Neural cell (in vitro differentiated cells): ENCODE measurements around the gene RCAN3. TPM values are rescaled to one million over a fixed set of nuclear protein-coding genes. Genes with fewer than 3 reads are reported as not detected.
A peak's percentile ranks its signal among the peaks of the same experiment; 100 is the strongest.

Experiments
- H2AFZ ChIP-seq: fragments of 200-600, 300-800 bp; sonication (generic), shearing (Covaris generic); 2 replicates; pipeline ENCODE4 v1.6.0; 2014; ENCODE audit warnings: low read depth, mild to moderate bottlenecking, antibody characterized with exemption, low read length, moderate library complexity
- H3F3A ChIP-seq: fragments of 200-600 bp; shearing (Covaris generic); 2 replicates; pipeline ENCODE4 v1.6.1; 2016; ENCODE audit warnings: mild to moderate bottlenecking, moderate library complexity, mixed read lengths, antibody characterized with exemption, low read length; ENCODE audit not compliant: insufficient read depth, poor library complexity, severe bottlenecking
- H3K27ac ChIP-seq: fragments of 200-600, 300-800 bp; sonication (generic), shearing (Covaris generic); 2 replicates; pipeline ENCODE4 v1.5.1; 2014; ENCODE audit warnings: mild to moderate bottlenecking, low read length, moderate library complexity
- H3K27me3 ChIP-seq: fragments of 300-800, 200-600 bp; sonication (generic), shearing (Covaris generic); 2 replicates; pipeline ENCODE4 v1.6.0; 2014; ENCODE audit warnings: mild to moderate bottlenecking, low read depth, low read length, moderate library complexity; ENCODE audit not compliant: insufficient read depth
- H3K36me3 ChIP-seq: fragments of 300-800, 200-600 bp; sonication (generic), shearing (Covaris generic); 2 replicates; pipeline ENCODE4 v1.5.1; 2014; ENCODE audit warnings: mild to moderate bottlenecking, antibody characterized with exemption, low read length, moderate library complexity; ENCODE audit not compliant: insufficient read depth
- H3K4me2 ChIP-seq: fragments of 300-800, 200-600 bp; sonication (generic), shearing (Covaris generic); 2 replicates; pipeline ENCODE4 v1.6.0; 2014; ENCODE audit warnings: mild to moderate bottlenecking, low read length
- H3K4me3 ChIP-seq: fragments of 300-800, 200-600 bp; sonication (generic), shearing (Covaris generic); 2 replicates; pipeline ENCODE4 v1.5.1; 2014; ENCODE audit warnings: mild to moderate bottlenecking, low read length, moderate library complexity
- H3K79me2 ChIP-seq: fragments of 200-600 bp; shearing (Covaris generic); replicated peaks from 2 replicates; pipeline ENCODE4 v1.6.0; 2014; ENCODE audit warnings: mild to moderate bottlenecking, low read length, moderate library complexity; ENCODE audit not compliant: insufficient read depth
- H3K9ac ChIP-seq: fragments of 300-800, 200-600 bp; sonication (generic), shearing (Covaris generic); 2 replicates; pipeline ENCODE4 v1.6.1; 2016; ENCODE audit warnings: mild to moderate bottlenecking, low read length, mixed read lengths
- H3K9me2 ChIP-seq: fragments of 200-600 bp; shearing (Covaris generic); 2 replicates; pipeline ENCODE4 v1.6.1; 2016; ENCODE audit warnings: mild to moderate bottlenecking, low read length, mixed read lengths; ENCODE audit not compliant: insufficient read depth
- H3K9me3 ChIP-seq: fragments of 200-600, 300-800 bp; sonication (generic), shearing (Covaris generic); 2 replicates; pipeline ENCODE4 v1.6.1; 2016; ENCODE audit warnings: mild to moderate bottlenecking, mixed run types, low read length, moderate library complexity, mixed read lengths
- H4K20me1 ChIP-seq: fragments of 200-600 bp; shearing (Covaris generic); 2 replicates; pipeline ENCODE4 v1.6.1; 2016; ENCODE audit warnings: mild to moderate bottlenecking, mixed run types; ENCODE audit not compliant: insufficient read depth
- EP300 ChIP-seq: fragments of 450-650 bp; conservative IDR thresholded peaks from 2 replicates; pipeline ENCODE4 v1.6.1; 2014; ENCODE audit warnings: antibody characterized with exemption, mild to moderate bottlenecking, moderate library complexity; ENCODE audit not compliant: poor library complexity, severe bottlenecking
- EZH2 ChIP-seq: fragments of 200-600, 300-800 bp; shearing (Covaris generic), sonication (generic); IDR thresholded peaks from 2 replicates; pipeline ENCODE4 v1.6.1; 2014; ENCODE audit warnings: antibody characterized with exemption, low read length, borderline replicate concordance, mild to moderate bottlenecking; ENCODE audit not compliant: insufficient read depth, poor library complexity, severe bottlenecking
- MXI1 ChIP-seq: fragments of 450-650 bp; conservative IDR thresholded peaks from 2 replicates; pipeline ENCODE4 v1.6.1; 2014; ENCODE audit warnings: antibody characterized with exemption, mild to moderate bottlenecking; ENCODE audit not compliant: poor library complexity, severe bottlenecking
- POLR2AphosphoS5 ChIP-seq: IDR thresholded peaks from 2 replicates; pipeline ENCODE4 v1.6.1; 2012
- RAD21 ChIP-seq: fragments of 450-650 bp; conservative IDR thresholded peaks from 2 replicates; pipeline ENCODE4 v1.6.1; 2014; ENCODE audit warnings: antibody characterized with exemption, mild to moderate bottlenecking, moderate library complexity
- SMC3 ChIP-seq: fragments of 450-650 bp; conservative IDR thresholded peaks from 2 replicates; pipeline ENCODE4 v1.6.1; 2014; ENCODE audit warnings: antibody characterized with exemption, mild to moderate bottlenecking, moderate library complexity; ENCODE audit not compliant: poor library complexity
- TAF1 ChIP-seq: IDR thresholded peaks from 2 replicates; pipeline ENCODE4 v1.6.1; 2012; ENCODE audit warnings: low read depth
- polyA minus RNA-seq: library from RNA; depleted of rRNA, polyadenylated mRNA; stranded (reverse); fragments of >200 nt; gene quantifications from 2 replicates; pipeline ENCODE4 v1.2.3, GENCODE V29; 2014
- polyA plus RNA-seq: library from polyadenylated mRNA; depleted of rRNA; stranded (reverse); fragments of >200 nt; gene quantifications from 2 replicates; pipeline ENCODE4 v1.2.3, GENCODE V29; 2014
- TF ChIP-seq, protein P1 (sequence below): IDR thresholded peaks from 2 replicates; pipeline ENCODE4 v1.6.1; 2012; ENCODE audit warnings: borderline replicate concordance
- TF ChIP-seq, protein P2 (sequence below): fragments of 450-650 bp; IDR thresholded peaks from 2 replicates; pipeline ENCODE4 v1.5.1; 2014; ENCODE audit warnings: antibody characterized with exemption, mild to moderate bottlenecking, moderate library complexity; ENCODE audit not compliant: poor library complexity, severe bottlenecking

The RCAN3 gene
- polyA plus RNA-seq = 27.8 and 31.4 TPM in 2 replicates
- 36.3 and 46.7 TPM in 2 replicates for polyA minus RNA-seq

DNA sequence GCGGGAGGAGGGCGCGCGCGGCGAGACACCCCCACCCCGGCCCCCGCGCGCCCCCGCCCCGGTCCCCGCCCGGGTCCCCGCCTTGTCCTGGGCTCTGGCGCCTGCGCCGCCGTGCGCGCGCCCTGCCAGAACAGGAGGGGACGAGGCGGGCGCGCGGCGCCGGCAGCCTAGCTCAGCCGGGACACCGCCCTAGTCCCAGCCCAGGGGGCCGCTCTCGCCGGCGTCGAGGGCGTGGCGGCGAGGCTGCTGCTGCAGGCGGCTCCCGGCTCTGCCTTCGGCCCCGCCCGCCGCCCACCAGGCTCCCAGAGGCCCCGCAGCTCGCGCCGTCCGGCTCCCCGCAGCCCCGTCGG, at the start of gene RCAN3:
Gene RCAN3 (plus strand): TSS at position 128 of the 350 bp plus-strand sequence. CDS start 11,537 bp downstream, outside the sequence.
- no peaks in the 10 kb centered on the region for H3F3A ChIP-seq
- peak within 1 kb of the TSS; percentile 79 for H3K9ac ChIP-seq
- H3K4me2 ChIP-seq = peak within 1 kb of the TSS; percentile 48
- TF ChIP-seq SMC3 (no peak), POLR2AphosphoS5 (peak; percentile 44)
- H3K4me3 ChIP-seq = peak within 1 kb of the TSS; percentile 83
- peaks cover 16% of the 10 kb centered on the region for H3K27me3 ChIP-seq
- no peaks in the 10 kb centered on the region for H3K79me2 ChIP-seq
- H3K27ac ChIP-seq = peak within 1 kb of the TSS; percentile 57
- peak within 1 kb of the TSS; percentile 83 for H2AFZ ChIP-seq
- no peaks in the 10 kb centered on the region for H3K36me3 ChIP-seq
- H3K9me3 ChIP-seq = no peaks in the 10 kb centered on the region
- no peaks in the 10 kb centered on the region for H4K20me1 ChIP-seq
- H3K9me2 ChIP-seq = no peaks in the 10 kb centered on the region

DNA sequence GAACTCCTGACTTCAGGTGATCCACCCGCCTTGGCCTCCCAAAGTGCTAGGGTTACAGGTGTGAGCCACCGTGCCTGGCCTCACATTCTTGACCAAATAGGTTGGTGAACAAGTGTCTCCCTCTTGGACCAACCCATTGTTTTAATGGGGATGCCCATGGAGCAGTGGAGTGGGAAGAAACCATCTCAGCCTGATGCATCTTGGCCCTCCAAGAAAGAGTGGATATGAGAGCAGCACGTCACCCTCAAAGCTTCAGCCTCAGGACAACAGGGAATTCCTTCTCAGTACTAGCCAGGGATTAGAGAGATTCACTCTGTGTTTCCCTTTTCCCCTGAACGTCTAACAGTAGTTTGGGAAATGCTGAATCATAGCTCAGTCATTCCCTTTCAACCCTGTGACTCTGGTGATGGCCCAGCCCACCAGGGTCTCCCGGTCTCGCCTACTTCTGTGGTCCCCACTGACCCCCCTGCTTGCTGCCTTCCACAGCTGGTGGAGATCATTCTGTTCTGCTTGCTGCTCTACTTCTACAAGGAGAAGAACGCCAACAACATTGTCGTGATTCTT, 49.6 kb upstream of the RCAN3 start:
- no peak overlapping the region for H3K4me3 ChIP-seq
- no peak overlapping the region for H3K4me2 ChIP-seq
- H3K36me3 ChIP-seq = no peaks in the 10 kb centered on the region
- H3K9me3 ChIP-seq = no peaks in the 10 kb centered on the region
- H3K27me3 ChIP-seq = no peaks in the 10 kb centered on the region
- H3K27ac ChIP-seq = no peak overlapping the region
- no peak for TF ChIP-seq SMC3
- TF ChIP-seq, protein P1, sequence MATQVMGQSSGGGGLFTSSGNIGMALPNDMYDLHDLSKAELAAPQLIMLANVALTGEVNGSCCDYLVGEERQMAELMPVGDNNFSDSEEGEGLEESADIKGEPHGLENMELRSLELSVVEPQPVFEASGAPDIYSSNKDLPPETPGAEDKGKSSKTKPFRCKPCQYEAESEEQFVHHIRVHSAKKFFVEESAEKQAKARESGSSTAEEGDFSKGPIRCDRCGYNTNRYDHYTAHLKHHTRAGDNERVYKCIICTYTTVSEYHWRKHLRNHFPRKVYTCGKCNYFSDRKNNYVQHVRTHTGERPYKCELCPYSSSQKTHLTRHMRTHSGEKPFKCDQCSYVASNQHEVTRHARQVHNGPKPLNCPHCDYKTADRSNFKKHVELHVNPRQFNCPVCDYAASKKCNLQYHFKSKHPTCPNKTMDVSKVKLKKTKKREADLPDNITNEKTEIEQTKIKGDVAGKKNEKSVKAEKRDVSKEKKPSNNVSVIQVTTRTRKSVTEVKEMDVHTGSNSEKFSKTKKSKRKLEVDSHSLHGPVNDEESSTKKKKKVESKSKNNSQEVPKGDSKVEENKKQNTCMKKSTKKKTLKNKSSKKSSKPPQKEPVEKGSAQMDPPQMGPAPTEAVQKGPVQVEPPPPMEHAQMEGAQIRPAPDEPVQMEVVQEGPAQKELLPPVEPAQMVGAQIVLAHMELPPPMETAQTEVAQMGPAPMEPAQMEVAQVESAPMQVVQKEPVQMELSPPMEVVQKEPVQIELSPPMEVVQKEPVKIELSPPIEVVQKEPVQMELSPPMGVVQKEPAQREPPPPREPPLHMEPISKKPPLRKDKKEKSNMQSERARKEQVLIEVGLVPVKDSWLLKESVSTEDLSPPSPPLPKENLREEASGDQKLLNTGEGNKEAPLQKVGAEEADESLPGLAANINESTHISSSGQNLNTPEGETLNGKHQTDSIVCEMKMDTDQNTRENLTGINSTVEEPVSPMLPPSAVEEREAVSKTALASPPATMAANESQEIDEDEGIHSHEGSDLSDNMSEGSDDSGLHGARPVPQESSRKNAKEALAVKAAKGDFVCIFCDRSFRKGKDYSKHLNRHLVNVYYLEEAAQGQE = no peak
- TF ChIP-seq POLR2AphosphoS5 = no peak
- TF ChIP-seq EP300 = no peak
- TF ChIP-seq, protein P2, sequence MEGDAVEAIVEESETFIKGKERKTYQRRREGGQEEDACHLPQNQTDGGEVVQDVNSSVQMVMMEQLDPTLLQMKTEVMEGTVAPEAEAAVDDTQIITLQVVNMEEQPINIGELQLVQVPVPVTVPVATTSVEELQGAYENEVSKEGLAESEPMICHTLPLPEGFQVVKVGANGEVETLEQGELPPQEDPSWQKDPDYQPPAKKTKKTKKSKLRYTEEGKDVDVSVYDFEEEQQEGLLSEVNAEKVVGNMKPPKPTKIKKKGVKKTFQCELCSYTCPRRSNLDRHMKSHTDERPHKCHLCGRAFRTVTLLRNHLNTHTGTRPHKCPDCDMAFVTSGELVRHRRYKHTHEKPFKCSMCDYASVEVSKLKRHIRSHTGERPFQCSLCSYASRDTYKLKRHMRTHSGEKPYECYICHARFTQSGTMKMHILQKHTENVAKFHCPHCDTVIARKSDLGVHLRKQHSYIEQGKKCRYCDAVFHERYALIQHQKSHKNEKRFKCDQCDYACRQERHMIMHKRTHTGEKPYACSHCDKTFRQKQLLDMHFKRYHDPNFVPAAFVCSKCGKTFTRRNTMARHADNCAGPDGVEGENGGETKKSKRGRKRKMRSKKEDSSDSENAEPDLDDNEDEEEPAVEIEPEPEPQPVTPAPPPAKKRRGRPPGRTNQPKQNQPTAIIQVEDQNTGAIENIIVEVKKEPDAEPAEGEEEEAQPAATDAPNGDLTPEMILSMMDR = no peak
- no peak for TF ChIP-seq MXI1
- TF ChIP-seq TAF1 = no peak
- TF ChIP-seq EZH2 = no peak
- no peak for TF ChIP-seq RAD21
- no peaks in the 10 kb centered on the region for H4K20me1 ChIP-seq
- H3F3A ChIP-seq = no peaks in the 10 kb centered on the region
- H3K9ac ChIP-seq = no peak overlapping the region
- H3K9me2 ChIP-seq = no peaks in the 10 kb centered on the region
- no peak overlapping the region for H2AFZ ChIP-seq
- H3K79me2 ChIP-seq = no peaks in the 10 kb centered on the region
